IPS DF 19.7 (cell line): ENCODE data around the gene PGLYRP1.

Experiments
- DNase-seq: peaks from one replicate; pipeline ENCODE4 v3.0.0-alpha.2; 2013; ENCODE audit warnings: low read depth, low spot score

The PGLYRP1 gene

DNA sequence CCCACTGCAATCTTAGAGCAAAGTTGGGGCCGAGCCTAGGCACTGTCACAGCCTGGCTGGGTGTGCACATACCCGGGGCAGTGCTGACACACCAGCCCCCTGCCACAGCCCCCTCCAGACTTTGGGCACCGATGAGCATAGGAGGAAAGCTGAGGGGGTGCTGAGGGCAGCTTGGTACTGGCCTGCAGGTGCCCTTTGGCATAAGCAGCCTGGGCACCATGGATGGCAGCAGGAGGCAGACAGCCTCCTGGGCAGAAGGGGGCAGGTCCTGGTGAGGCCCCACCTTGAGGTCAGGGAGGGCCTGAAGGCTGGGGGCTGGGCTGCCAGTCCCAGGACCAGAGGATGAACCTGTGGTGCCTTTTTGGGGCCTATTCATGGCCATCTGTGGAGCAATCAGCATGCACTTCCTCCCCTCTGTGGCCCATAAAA is 9.8 kb upstream of the PGLYRP1 start:
- DNase-seq: no peak

DNA sequence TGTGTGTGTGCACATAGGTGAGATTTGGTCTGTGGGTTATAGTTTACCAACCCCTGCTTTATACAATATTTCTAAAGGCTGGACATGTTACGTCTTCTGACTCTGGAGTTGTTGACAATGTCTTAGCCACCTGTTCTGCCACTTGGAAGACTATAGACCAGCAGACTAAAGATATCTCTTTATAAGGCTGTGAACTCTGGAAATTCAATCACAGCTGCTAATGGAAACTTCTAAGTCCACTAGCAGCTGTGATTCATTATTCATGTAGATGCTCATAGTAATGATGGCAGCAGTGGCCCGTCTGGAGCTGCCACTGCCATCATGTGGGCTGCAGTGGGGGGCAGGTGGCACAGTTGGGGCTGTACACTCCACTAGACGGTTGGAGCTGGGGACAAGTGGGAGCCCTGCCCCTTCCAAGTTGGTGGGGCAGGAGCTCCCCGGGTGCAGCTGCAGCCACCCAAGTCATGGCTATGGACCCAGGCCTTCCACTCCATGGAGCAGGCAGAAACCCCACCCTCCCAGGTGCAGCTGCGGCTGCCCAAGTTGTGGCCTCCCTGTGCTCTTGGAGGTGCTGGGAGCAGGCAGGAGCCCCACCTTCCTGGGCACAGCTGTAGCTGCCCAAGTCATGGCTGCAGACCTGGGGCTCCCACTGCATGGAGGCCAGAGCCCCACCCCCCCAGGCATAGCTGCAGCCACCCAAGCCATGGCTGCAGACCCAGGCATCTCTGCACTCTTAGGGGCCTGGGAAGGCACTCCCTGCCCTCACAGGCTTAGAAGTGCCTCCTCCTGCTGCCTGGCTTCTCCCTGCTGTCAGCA is 9.1 kb upstream of the PGLYRP1 start:
- DNase-seq: no peak

- DNase-seq: no peak
Observed at GRCh38 chr19:46030812-46031550, 8.1 kb upstream of the PGLYRP1 start.

- DNase-seq: no peak
Observed at GRCh38 chr19:46025835-46026234, 3.0 kb upstream of the PGLYRP1 start.

- no peak for DNase-seq
Observed at GRCh38 chr19:46023311-46023779, 492 bp upstream of the PGLYRP1 start.

DNA sequence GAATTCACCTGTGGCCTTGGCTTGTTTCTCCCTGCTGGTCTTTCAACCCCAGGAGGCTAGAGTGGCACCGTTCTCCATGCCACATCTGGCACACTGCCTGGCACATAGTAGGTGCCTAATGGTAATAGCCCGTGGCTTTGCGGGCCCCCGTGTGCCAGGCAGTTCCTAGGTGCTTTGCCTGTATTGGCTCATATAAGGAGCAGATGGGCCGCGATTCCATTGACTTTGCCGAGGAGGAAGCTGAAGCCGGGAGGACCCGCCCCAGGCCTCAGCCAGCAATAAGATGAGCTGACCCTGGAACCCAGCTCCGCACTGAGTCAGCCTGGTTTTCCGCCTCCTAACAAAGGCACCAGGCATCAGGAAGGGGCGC is 807 bp downstream of the PGLYRP1 start:
- DNase-seq: no peak

- DNase-seq: no peak
Observed at GRCh38 chr19:46021531-46022041, 1.3 kb downstream of the PGLYRP1 start.

- DNase-seq: no peak
Observed at GRCh38 chr19:46020819-46021125, 2.1 kb downstream of the PGLYRP1 start.

DNA sequence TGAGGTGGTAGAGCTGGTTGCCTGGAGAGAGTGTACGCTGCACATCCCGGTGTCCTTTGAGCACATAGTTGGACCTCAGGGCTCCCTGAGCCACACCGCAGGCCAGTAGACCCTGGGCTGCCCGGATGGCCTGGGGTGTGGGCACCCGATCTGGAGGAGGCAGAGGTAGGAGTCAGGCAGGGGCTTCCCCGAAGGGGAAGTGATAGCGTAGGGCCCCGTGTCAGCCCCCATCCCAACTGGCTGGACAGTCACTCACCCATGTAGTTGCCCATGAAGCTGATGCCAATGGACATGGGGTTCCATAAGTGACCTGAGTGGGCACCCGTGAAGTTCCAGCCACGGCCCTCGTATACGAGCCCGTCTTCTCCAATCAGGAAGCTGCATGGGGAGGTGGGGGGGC is 3.6 kb downstream of the PGLYRP1 start:
- no peak for DNase-seq

- DNase-seq: no peak
Observed at GRCh38 chr19:46018729-46019251, 4.1 kb downstream of the PGLYRP1 start.

GRCh38 chr19:46017874-46018675 is 4.8 kb downstream of the PGLYRP1 start:
- no peak for DNase-seq

GRCh38 chr19:46017095-46017429 is 5.8 kb downstream of the PGLYRP1 start:
- DNase-seq: no peak

- DNase-seq: no peak
Observed at GRCh38 chr19:46016426-46017094, 6.3 kb downstream of the PGLYRP1 start.

GRCh38 chr19:46015687-46016425 is 7.0 kb downstream of the PGLYRP1 start:
- no peak for DNase-seq

GRCh38 chr19:46014941-46015686 is 7.7 kb downstream of the PGLYRP1 start:
- no peak for DNase-seq

GRCh38 chr19:46014534-46014933 is 8.3 kb downstream of the PGLYRP1 start:
- no peak for DNase-seq

DNA sequence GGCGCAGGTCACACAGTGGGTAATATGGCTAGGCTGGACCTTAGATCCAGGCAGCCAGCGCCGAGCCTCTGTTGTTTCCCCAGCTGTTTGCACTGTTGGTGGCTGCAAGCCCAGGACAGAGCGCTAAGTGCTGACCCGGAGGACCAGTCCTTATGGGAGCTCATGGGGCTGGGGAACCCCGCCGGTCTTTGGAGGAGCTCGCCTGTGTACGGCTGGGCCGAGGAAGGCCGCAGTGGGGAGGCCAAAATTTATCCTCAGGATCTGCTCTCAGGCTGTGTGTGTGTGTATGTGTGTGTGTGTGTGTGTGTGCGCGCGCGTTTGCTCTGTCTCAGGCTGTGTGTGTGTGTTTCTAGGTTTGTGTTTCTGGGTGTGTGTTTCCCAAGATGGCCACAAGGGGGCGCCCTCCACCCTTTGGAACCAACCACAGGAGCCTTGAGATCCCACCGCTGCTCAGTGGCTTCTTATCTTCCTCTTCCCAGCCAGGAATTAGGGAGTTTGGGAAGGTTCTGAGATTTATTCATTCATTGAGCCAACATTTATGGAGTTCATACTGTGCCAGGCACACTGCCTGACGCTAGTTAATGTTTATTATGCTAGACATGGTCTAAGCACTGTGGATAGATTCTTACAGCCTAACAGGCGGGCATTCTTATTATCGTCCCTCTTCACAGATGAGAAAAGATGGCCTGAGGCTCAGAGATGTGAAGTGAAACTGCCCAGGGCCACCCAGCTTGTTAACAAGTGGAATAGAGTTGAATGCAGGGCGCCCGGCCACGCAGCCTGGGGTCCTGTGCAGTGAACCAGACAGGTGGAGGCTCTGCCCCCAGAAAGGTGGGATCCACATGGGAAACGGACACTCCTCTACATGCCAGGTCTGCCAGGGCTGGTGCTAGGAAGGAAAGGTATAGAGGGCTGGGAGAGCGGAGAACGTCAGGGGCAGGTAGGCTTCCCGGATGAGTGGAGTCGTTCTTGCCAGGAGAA is 13.0 kb downstream of the PGLYRP1 start:
- no peak for DNase-seq

DNA sequence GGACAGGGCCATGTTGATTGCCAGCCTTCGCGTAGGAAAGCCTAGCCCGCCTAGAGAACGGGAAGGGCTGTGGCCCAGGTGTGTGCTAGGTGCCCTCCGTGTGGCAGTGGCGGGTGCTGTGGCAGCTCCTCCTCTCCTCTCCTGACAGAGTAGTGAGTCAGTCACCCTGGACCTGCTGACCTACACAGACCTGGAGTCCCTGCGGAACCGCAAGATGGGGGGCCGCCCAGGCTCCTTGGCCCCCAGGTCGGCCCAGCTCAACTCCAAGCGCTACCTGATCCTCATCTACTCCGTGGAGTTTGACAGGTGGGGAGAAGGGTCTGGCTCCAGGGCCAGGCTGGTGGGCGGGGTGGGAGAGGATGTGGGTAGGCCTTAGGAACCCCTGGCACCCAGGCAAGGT is 16.4 kb downstream of the PGLYRP1 start:
- no peak for DNase-seq
